ENCODE data around the gene MEST.

DNA sequence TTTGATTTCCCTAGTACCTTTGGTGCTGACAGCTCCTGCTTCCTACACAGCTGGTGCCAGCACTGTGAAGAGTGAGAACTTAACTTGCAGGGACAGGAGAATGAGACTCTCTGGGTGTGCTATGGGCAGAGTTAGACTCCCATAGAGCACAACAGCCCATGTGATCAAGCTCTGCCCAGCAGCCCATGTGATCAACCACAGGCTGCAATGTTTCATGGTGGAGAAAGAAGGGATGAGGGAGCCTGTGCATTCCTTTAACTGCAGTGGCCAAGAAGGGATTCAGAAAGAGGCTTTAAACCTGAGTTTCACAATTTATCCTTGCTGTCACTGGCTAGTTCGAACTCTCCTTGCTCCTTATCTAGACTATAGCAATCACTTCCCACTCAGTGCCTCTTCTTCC is 10.0 kb upstream of the MEST start:
- TF ChIP-seq, protein P1, sequence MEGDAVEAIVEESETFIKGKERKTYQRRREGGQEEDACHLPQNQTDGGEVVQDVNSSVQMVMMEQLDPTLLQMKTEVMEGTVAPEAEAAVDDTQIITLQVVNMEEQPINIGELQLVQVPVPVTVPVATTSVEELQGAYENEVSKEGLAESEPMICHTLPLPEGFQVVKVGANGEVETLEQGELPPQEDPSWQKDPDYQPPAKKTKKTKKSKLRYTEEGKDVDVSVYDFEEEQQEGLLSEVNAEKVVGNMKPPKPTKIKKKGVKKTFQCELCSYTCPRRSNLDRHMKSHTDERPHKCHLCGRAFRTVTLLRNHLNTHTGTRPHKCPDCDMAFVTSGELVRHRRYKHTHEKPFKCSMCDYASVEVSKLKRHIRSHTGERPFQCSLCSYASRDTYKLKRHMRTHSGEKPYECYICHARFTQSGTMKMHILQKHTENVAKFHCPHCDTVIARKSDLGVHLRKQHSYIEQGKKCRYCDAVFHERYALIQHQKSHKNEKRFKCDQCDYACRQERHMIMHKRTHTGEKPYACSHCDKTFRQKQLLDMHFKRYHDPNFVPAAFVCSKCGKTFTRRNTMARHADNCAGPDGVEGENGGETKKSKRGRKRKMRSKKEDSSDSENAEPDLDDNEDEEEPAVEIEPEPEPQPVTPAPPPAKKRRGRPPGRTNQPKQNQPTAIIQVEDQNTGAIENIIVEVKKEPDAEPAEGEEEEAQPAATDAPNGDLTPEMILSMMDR (IDR thresholded peaks at IDR 0.05; ENCODE audit: poor library complexity, severe bottlenecking): no peak
- no peak for TF ChIP-seq EZH2 (IDR thresholded peaks at IDR 0.05; ENCODE audit: borderline replicate concordance, insufficient read depth, low read length, poor library complexity, severe bottlenecking)
- no peak for TF ChIP-seq POLR2AphosphoS5 (IDR thresholded peaks at IDR 0.05)
- TF ChIP-seq, protein P2, sequence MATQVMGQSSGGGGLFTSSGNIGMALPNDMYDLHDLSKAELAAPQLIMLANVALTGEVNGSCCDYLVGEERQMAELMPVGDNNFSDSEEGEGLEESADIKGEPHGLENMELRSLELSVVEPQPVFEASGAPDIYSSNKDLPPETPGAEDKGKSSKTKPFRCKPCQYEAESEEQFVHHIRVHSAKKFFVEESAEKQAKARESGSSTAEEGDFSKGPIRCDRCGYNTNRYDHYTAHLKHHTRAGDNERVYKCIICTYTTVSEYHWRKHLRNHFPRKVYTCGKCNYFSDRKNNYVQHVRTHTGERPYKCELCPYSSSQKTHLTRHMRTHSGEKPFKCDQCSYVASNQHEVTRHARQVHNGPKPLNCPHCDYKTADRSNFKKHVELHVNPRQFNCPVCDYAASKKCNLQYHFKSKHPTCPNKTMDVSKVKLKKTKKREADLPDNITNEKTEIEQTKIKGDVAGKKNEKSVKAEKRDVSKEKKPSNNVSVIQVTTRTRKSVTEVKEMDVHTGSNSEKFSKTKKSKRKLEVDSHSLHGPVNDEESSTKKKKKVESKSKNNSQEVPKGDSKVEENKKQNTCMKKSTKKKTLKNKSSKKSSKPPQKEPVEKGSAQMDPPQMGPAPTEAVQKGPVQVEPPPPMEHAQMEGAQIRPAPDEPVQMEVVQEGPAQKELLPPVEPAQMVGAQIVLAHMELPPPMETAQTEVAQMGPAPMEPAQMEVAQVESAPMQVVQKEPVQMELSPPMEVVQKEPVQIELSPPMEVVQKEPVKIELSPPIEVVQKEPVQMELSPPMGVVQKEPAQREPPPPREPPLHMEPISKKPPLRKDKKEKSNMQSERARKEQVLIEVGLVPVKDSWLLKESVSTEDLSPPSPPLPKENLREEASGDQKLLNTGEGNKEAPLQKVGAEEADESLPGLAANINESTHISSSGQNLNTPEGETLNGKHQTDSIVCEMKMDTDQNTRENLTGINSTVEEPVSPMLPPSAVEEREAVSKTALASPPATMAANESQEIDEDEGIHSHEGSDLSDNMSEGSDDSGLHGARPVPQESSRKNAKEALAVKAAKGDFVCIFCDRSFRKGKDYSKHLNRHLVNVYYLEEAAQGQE (IDR thresholded peaks at IDR 0.05; ENCODE audit: borderline replicate concordance): no peak
- no peak for TF ChIP-seq TAF1 (IDR thresholded peaks at IDR 0.05; ENCODE audit: low read depth)
- TF ChIP-seq EP300 (conservative IDR thresholded peaks at IDR 0.05; ENCODE audit: poor library complexity, severe bottlenecking): no peak
- TF ChIP-seq SMC3 (conservative IDR thresholded peaks at IDR 0.05; ENCODE audit: poor library complexity): no peak
- TF ChIP-seq MXI1 (conservative IDR thresholded peaks at IDR 0.05; ENCODE audit: poor library complexity, severe bottlenecking): no peak
